WI38 (cell line): ENCODE measurements around the gene ADAMTS6.
"Not testable (repeated sequence)": the region's sequence is repeated elsewhere in the genome, so short reads cannot be mapped to it uniquely, and the experiment has no call there.

Experiments used
- H3K4me3 ChIP-seq: 2 replicates; pipeline ENCODE4 v1.5.1; 2011; ENCODE audit warnings: low read depth, mild to moderate bottlenecking, control low read depth, low read length
- CTCF ChIP-seq: IDR thresholded peaks from 2 replicates; pipeline ENCODE4 v1.5.1; 2012; ENCODE audit warnings: low read depth, mild to moderate bottlenecking, control low read depth, low read length

ADAMTS6 gene

DNA sequence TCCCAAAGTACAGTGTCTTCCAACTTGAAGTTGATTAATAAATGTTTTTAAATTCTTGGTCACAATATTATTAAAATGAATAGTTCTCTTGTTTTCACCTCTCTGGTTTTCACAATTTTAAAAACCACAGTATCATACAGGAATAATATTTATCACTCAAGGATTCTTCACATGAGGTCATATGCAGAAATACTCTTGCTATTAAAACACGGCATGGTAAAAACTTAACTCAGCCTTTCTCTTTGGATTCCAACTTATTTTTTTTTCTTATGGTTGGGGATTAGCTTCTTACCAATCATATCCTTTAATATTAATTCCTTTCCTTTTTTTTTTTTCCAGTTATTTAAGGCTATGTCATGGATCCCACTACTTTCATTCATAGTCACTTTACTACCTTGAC lies 289.4 kb downstream of the ADAMTS6 start:
- no peak overlapping the region for H3K4me3 ChIP-seq
- TF ChIP-seq CTCF = no peak

DNA sequence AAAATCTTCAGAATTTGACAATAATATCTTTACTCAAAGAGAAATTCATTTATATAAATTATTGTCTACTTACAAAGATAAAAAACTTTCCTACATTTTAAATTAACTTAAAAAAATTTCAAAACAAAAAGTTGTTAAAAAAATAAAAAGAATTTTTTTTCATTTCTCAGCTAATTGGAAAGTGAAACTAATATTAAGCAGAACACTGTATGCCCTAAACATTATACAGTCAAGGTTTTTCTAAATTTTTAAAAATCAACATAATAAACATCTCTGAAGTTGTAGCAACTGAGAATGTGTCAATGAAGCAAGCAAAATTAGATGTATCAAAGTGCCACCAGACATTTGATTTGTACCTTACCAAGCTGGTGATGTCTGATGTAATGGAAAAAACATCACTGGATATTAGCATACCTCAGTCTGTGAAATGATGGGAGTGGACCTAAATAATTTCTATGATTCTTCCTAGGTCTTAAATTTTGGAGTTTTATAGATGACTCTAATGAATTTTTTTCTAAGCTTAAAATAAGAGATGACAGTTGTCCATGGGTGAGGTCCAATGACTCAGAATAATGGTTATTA lies 290.1 kb downstream of the ADAMTS6 start:
- no peak for TF ChIP-seq CTCF
- no peak overlapping the region for H3K4me3 ChIP-seq

DNA sequence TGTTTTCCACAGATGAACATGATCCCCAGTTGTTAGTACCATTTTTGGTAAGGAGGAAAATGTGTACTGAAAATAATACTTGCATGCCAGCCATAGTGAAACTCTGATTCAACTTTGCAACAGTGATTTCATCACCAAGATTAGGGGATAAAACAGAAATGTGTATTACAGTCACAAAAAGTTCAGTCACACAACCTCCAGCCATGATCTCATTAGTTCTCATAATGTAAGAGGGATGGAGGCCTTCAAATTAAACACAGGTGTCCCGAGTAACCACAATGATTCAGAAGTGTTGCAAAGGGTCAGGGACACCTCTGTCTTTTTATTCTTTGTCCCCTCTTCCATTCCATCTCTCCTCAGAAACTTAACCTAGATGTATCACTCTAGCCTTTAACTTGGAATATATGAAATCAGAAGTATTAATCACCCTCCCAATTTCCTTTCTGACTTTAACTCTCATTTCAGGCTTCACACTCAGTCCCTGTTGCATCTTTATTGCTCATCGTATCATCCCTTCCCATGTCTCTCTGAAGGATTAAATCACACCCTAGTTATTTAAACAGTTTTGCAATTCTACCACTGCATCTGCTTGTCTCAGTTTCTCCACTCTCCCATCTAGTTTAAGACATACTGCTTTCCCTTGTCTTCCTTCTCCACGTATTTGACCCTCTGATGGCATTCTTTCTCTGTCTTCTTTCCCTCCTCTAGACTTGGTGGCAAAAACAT lies 291.2 kb downstream of the ADAMTS6 start:
- H3K4me3 ChIP-seq = no peak overlapping the region
- no peak for TF ChIP-seq CTCF

- TF ChIP-seq CTCF = no peak
- H3K4me3 ChIP-seq = no peak overlapping the region
These were observed 295.0 kb downstream of the ADAMTS6 start for GRCh38 chr5:65186646-65187227.

GRCh38 chr5:65185468-65185867 lies 296.3 kb downstream of the ADAMTS6 start:
- H3K4me3 ChIP-seq = no peak overlapping the region
- TF ChIP-seq CTCF = no peak

DNA sequence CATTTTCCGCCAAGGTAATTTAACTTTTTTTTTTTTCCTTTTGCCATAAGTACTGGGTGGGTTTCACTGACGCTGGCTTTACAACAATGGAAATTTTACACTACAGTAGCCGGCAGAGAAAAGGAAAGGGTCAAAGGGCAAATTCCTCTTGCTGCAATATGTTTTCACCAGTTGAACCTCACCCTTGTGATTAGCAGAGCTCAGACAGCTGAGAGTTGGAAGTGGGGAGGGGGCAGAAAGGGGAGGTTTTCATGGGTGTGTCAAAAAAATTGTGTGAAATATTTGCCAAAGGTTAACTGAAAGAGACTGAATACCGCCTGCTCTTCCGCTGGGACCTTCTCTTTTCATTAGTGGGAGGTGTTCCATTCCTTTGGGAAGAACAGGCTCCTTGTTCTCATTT lies 296.9 kb downstream of the ADAMTS6 start:
- TF ChIP-seq CTCF = no peak
- H3K4me3 ChIP-seq = no peak overlapping the region

GRCh38 chr5:65174231-65174630 lies 307.5 kb downstream of the ADAMTS6 start:
- H3K4me3 ChIP-seq = not testable (repeated sequence)
